Astrocyte of the spinal cord (primary cell): Measurements from ENCODE around the gene ZRANB1.

Experiments
- DNase-seq: peaks from one replicate; pipeline ENCODE4 v3.0.0; 2011; ENCODE audit warnings: low read depth, low spot score
- H3K4me3 ChIP-seq: 2 replicates; pipeline ENCODE4 v1.5.1; 2011; ENCODE audit warnings: low read depth, mild to moderate bottlenecking, low read length, moderate library complexity
- in situ Hi-C: cut with HindIII; loops from 2 replicates; pipeline ENCODE4 v1.10.0; 2017; ENCODE audit warnings: low sequenced_read_pairs
- TF ChIP-seq, protein P1 (sequence below): IDR thresholded peaks from 2 replicates; pipeline ENCODE4 v1.5.1; 2012; ENCODE audit warnings: low read depth, mild to moderate bottlenecking, low read length, inconsistent platforms

ZRANB1 gene

DNA sequence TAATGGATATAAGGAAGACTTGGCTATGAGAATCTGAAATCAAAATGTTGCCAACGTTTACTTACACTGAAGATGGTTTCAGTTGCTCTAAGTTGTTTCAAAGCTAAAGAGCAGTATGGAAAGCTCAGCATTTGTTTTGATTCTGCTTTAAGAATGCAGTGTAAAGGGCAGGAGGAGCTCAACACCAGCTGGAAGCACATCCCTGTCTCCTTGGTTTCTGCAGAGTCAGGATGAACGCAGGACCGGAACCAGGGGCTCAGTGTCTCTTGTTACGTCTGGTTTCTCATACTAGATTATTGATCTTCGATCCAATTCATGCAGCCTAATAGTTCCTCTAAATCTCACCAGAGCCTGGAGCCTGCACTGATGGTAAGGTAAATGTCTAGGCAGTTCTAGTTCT lies 24.1 kb downstream of the ZRANB1 start:
- DNase-seq, result no peak
- TF ChIP-seq, protein P1, sequence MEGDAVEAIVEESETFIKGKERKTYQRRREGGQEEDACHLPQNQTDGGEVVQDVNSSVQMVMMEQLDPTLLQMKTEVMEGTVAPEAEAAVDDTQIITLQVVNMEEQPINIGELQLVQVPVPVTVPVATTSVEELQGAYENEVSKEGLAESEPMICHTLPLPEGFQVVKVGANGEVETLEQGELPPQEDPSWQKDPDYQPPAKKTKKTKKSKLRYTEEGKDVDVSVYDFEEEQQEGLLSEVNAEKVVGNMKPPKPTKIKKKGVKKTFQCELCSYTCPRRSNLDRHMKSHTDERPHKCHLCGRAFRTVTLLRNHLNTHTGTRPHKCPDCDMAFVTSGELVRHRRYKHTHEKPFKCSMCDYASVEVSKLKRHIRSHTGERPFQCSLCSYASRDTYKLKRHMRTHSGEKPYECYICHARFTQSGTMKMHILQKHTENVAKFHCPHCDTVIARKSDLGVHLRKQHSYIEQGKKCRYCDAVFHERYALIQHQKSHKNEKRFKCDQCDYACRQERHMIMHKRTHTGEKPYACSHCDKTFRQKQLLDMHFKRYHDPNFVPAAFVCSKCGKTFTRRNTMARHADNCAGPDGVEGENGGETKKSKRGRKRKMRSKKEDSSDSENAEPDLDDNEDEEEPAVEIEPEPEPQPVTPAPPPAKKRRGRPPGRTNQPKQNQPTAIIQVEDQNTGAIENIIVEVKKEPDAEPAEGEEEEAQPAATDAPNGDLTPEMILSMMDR, result no peak
- H3K4me3 ChIP-seq, result no peak overlapping the region
- in situ Hi-C loops, result no loop called here

DNA sequence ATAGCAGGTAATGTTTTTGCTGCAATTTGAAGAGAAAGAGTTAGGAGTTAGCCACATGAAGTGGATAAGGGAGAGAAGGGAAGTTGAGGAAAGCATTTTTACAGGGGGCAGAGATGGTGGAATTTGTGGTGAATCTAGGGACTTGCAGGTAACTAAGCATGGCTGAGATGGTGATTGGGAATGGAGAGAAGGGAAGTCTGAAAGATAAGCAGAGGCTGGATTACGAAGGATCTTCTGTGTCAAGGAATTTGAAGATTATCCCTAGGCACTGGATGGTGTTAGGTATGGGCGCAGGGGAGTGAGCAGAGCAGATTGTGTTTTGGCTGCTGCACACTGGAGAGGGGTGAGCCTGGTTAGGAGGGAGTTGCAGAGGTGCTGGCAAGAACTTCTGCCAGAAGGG lies 25.3 kb downstream of the ZRANB1 start:
- DNase-seq, result no peak
- TF ChIP-seq, protein P1, result no peak
- in situ Hi-C loops, result no loop called here
- no peak overlapping the region for H3K4me3 ChIP-seq

DNA sequence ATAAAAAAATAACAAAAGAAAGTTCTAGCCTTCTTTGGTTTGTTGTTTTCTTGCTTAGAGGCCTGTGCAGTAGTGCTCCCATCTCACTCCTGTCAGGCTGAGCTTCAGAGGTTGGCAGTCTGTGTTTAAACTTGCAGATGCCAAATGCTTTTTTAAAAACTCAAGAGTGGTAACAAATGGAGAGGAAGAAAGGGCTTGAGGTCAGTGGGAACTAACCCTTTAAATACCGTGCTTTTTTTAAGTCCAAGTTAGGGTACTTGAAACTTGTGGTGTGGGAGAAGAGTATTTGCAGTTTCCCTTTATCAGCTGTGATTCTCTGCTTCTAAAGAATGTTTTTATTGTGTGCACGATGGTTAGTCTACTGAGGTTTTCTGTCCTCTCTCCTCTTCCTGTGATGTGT lies 29.4 kb downstream of the ZRANB1 start:
- in situ Hi-C loops, result no loop called here
- no peak for DNase-seq
- no peak overlapping the region for H3K4me3 ChIP-seq
- TF ChIP-seq, protein P1, result no peak

DNA sequence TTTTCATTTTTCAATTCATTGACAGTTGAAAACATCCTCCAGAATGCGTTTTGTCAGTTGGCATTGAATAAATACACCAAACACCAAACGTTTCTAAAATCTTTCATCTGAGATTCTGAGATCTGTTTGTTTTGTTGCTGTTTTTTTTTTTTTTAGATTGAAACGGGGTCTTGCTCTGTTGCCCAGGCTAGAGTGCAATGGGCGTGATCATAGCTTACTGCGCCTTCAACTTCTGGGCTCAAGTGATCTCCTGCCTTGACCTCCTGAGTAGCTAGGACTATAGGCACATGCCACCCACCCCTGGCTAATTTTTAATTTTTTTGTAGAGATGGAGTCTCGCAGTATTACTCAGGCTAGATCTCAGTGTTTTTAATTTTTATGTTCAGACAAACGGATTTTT lies 30.7 kb downstream of the ZRANB1 start:
- DNase-seq, result no peak
- no peak overlapping the region for H3K4me3 ChIP-seq
- in situ Hi-C loops, result no loop called here
- TF ChIP-seq, protein P1, result no peak

DNA sequence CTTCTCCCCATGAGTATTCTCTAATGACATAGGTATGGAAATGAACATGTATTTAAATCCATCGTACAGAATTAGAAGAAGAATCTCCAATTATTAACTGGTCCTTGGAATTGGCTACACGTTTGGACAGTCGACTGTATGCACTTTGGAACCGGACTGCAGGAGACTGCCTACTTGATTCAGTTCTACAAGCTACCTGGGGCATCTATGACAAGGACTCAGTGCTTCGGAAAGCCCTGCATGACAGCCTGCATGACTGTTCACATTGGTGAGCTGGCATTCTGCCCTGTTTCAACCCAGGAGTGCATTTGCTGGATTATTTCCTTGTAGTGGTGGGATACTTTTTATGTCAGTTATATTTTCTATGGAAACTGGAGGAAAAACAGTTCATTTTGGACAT lies 32.2 kb downstream of the ZRANB1 start:
- DNase-seq, result no peak
- TF ChIP-seq, protein P1, result no peak
- in situ Hi-C loops, result no loop called here
- no peak overlapping the region for H3K4me3 ChIP-seq

DNA sequence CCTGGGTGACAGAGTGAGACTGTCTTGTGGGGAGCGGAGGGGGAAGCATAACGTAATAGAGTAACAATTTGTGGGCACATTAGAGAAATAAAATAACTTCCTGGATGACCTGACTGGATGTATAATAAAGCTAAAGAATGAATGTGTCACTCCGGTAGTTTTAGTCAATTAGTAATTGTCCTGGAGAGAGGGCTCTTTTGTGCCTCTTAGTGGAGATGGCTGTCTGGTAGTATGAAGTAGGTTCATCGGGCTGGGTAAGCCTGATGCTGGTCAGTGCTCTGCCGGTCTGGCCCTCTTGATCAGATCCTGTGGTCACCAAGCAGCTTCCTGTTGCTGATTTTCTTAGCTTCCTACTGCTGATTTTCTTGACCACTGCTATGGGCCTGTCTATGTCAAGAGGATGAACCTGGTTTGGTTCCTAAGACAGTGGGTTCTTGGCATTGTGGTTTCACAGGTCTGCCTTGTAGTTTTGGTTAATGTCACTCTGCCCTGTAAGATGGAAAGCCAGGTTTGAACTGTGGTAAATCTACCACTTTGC lies 34.1 kb downstream of the ZRANB1 start:
- in situ Hi-C loops, result no loop called here
- no peak overlapping the region for H3K4me3 ChIP-seq
- TF ChIP-seq, protein P1, result no peak
- DNase-seq, result peak; percentile 35

DNA sequence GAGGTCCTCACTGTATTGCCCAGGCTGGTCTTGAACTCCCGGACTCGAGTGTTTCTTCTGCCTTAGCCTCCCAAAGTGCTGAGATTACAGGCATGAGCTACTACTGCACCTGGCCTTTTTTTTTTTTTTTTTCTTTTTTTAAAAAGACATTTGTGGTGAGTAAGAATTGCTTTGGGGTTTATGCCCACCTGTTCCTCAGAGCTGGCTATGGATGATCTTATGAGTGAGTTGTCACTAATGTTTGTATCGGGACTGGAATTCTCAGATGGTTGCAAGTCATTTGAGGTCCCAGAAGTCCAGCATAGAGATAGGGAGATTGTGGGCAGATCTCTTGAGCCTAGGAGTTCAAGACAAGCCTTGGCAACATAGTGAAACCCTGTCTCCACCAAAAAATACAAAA lies 35.2 kb downstream of the ZRANB1 start:
- DNase-seq, result no peak
- no peak overlapping the region for H3K4me3 ChIP-seq
- TF ChIP-seq, protein P1, result no peak
- in situ Hi-C loops, result no loop called here
